Measurements from ENCODE around the gene EFNA2. TPM values are rescaled to one million over a fixed set of nuclear protein-coding genes. Genes with fewer than 3 reads are reported as not detected.

EFNA2 gene
- total and polyA plus RNA-seq, 2 of the 8 experiments (the other 6 are each of a cell fraction or from before 2014, with no cell fraction given) = 4.0 to 7.0 TPM

GRCh38 chr19:1311543-1312091 is 25.9 kb downstream of the EFNA2 start:
- no peak overlapping the region for H3K4me2 ChIP-seq (ENCODE audit: insufficient read depth in 1 of 2, low read depth in 2 of 2, low read length in 2 of 2)
- no peaks in the 10 kb centered on the region for H3K23me2 ChIP-seq (ENCODE audit: low read depth, low read length)
- CTCF ChIA-PET (ENCODE audit: partially characterized antibody) = interaction anchor here (0.6 to 2.1 kb wide), 9 partner anchors 9 to 99 kb away, joined by 3 to 6 read pairs (median 4); no protein-coding TSS in a partner anchor
- DNase-seq (ENCODE audit: low read depth in 1 of 2, low spot score in 2 of 2) = no peak
- WGBS, 2 experiments (ENCODE audit: extremely low coverage in 1 of 2, insufficient coverage in 1 of 2, insufficient read length in 1 of 2, insufficient replicate concordance in 2 of 2, low coverage in 1 of 2, low lambda C conversion rate in 2 of 2, missing lambda C conversion rate in 1 of 2) = 86% methylated on average over 19 of the region's 21 CpGs; no CpG with 5 or more reads in 1 of the 2 experiments
- H3K79me1 ChIP-seq (ENCODE audit: low read depth, low read length) = no peaks in the 10 kb centered on the region
- H3K14ac ChIP-seq (ENCODE audit: insufficient read length) = no peak overlapping the region
- H3K4ac ChIP-seq (replicated peaks; ENCODE audit: insufficient read length, low read depth, low read length) = no peak overlapping the region
- no peak overlapping the region for H3K56ac ChIP-seq (replicated peaks; ENCODE audit: insufficient read length, low read depth, low read length)
- no peak overlapping the region for H2BK20ac ChIP-seq (ENCODE audit: low read length)
- no peak overlapping the region for H2BK12ac ChIP-seq (ENCODE audit: low read depth, low read length)
- H4K20me1 ChIP-seq (replicated peaks in 1 of 2; ENCODE audit: control insufficient read depth in 1 of 2, insufficient read depth in 2 of 2, low read length in 2 of 2) = no peaks in the 10 kb centered on the region
- peak overlapping the region; percentile 35; the same call in 1 of the 2 replicates for H4K8ac ChIP-seq (ENCODE audit: extremely low read depth, insufficient read depth, low read length)
- no peak for FAIRE-seq
- H2AK5ac ChIP-seq (ENCODE audit: low read depth, low read length) = no peak overlapping the region
- no peaks in the 10 kb centered on the region for H3K36me3 ChIP-seq (ENCODE audit: control insufficient read depth in 2 of 4, insufficient read depth in 4 of 4, low read length in 3 of 4)
- H4K5ac ChIP-seq (ENCODE audit: insufficient read length, low read depth, low read length) = no peak overlapping the region
- H3K4me3 ChIP-seq (ENCODE audit: extremely low read depth in 1 of 4, insufficient read depth in 2 of 4, low read depth in 3 of 4, low read length in 4 of 4) = no peak overlapping the region
- H3K4me1 ChIP-seq (replicated peaks in 1 of 4; ENCODE audit: control insufficient read depth in 3 of 4, insufficient read depth in 4 of 4, low read length in 3 of 4) = peaks cover 0 to 5% (median 0%) of the 10 kb centered on the region in 4 experiments; a peak in 3 of 7 replicates
- no peak overlapping the region for H2BK5ac ChIP-seq (ENCODE audit: low read depth, low read length)
- no peaks in the 10 kb centered on the region for H3K79me2 ChIP-seq (ENCODE audit: control insufficient read depth in 1 of 2, insufficient read depth in 2 of 2, low read length in 2 of 2)
- peaks cover 0 to 10% (median 4%) of the 10 kb centered on the region in 4 experiments; a peak in 5 of 7 replicates for H3K27me3 ChIP-seq (replicated peaks in 1 of 4; ENCODE audit: control insufficient read depth in 3 of 4, extremely low read depth in 1 of 4, insufficient read depth in 3 of 4, low read length in 3 of 4)
- H2BK120ac ChIP-seq (replicated peaks; ENCODE audit: low read depth, low read length) = no peak overlapping the region
- H3K23ac ChIP-seq (ENCODE audit: insufficient read length) = no peak overlapping the region
- POLR2A ChIA-PET (ENCODE audit: partially characterized antibody) = interaction anchor here (0.5 to 1.3 kb wide), 7 partner anchors 12 to 608 kb away, joined by 3 to 6 read pairs (median 3); partner anchors contain the start of gene CIRBP
- no peaks in the 10 kb centered on the region for H3K9me3 ChIP-seq (ENCODE audit: insufficient read depth in 2 of 2, low read depth in 1 of 2, low read length in 1 of 2)
- no peak overlapping the region for H3K9ac ChIP-seq (replicated peaks in 1 of 4; ENCODE audit: extremely low read depth in 1 of 4, low read depth in 3 of 4, low read length in 3 of 4)
- peak in 1 of 3 experiments; percentile 6; a peak in 1 of 4 replicates for TF ChIP-seq CTCF (IDR thresholded peaks at IDR 0.05; ENCODE audit: control extremely low read depth in 1 of 3, insufficient read depth in 1 of 3, low read depth in 1 of 3, low read length in 3 of 3)
- TF ChIP-seq ASH2L (IDR thresholded peaks at IDR 0.05; ENCODE audit: low read length) = no peak
- no peak overlapping the region for H2BK15ac ChIP-seq (ENCODE audit: low read length)
- H3K18ac ChIP-seq (ENCODE audit: extremely low read depth, low read length) = no peak overlapping the region; the same call in 1 of the 2 replicates
- H4K91ac ChIP-seq (replicated peaks; ENCODE audit: insufficient read length, low read length) = no peak overlapping the region
- H2AFZ ChIP-seq (ENCODE audit: low read length) = no peak overlapping the region
- no peak overlapping the region for H3K27ac ChIP-seq (ENCODE audit: low read depth, low read length)
